ENCODE data around the gene ACLY. TPM values are rescaled to one million over a fixed set of nuclear protein-coding genes. Genes with fewer than 3 reads are reported as not detected.

The ACLY gene
- total and polyA plus RNA-seq, 2 of the 13 experiments (the other 11 are each of a cell fraction or from before 2014, with no cell fraction given) = 111 to 218 TPM

GRCh38 chr17:41966463-41967140 is 47.9 kb upstream of the ACLY start, which contains the start of gene CNP (continued):
- TF ChIP-seq PRDM15 (CRISPR knock-in tag; IDR thresholded peaks at IDR 0.05) = no peak
- TF ChIP-seq ZSCAN21 (CRISPR knock-in tag; IDR thresholded peaks at IDR 0.05; ENCODE audit: borderline replicate concordance) = peak; percentile 90
- TF ChIP-seq ELF1 (CRISPR knock-in tag; IDR thresholded peaks at IDR 0.05) = peak; percentile 24; the same call in 1 of the 2 replicates
- 0 out of 2 replicates have a peak, but pooled peaks have one; percentile 92 for TF ChIP-seq ZNF749 (CRISPR knock-in tag; IDR thresholded peaks at IDR 0.05; ENCODE audit: borderline replicate concordance)
- no peak; the same call in 1 of the 2 replicates for TF ChIP-seq RXRA (CRISPR knock-in tag; IDR thresholded peaks at IDR 0.05)
- no peak; the same call in none of the 2 replicates for TF ChIP-seq ZFP91 (CRISPR knock-in tag; IDR thresholded peaks at IDR 0.05; ENCODE audit: borderline replicate concordance)
- TF ChIP-seq ZNF160 (CRISPR knock-in tag; IDR thresholded peaks at IDR 0.05) = peak; percentile 75; the same call in 1 of the 2 replicates
- TF ChIP-seq CEBPZ (IDR thresholded peaks at IDR 0.05; ENCODE audit: low read length) = no peak
- 0 out of 2 replicates have a peak, but pooled peaks have one; percentile 63 for TF ChIP-seq KLF15 (CRISPR knock-in tag; IDR thresholded peaks at IDR 0.05; ENCODE audit: borderline replicate concordance)
- TF ChIP-seq ZNF142 (CRISPR knock-in tag; IDR thresholded peaks at IDR 0.05) = peak; percentile 94
- TF ChIP-seq NFATC3 (CRISPR knock-in tag; IDR thresholded peaks at IDR 0.05) = peak; percentile 50; the same call in 1 of the 2 replicates
- TF ChIP-seq YEATS2 (CRISPR knock-in tag; IDR thresholded peaks at IDR 0.05; ENCODE audit: borderline replicate concordance) = peak; percentile 68
- no peak for TF ChIP-seq MZF1 (CRISPR knock-in tag; IDR thresholded peaks at IDR 0.05; ENCODE audit: borderline replicate concordance)

All from HepG2 (cell line).